HG03196 (cell line): Measurements from ENCODE around the gene DPF3.
"Not testable (repeated sequence)": the region's sequence is repeated elsewhere in the genome, so short reads cannot be mapped to it uniquely, and the experiment has no call there.

Source experiments
- ATAC-seq: cut with Tn5 transposase; IDR thresholded peaks from one replicate; pipeline ENCODE4 v1.9.1; 2021; ENCODE audit not compliant: unreplicated experiment

The DPF3 gene

DNA sequence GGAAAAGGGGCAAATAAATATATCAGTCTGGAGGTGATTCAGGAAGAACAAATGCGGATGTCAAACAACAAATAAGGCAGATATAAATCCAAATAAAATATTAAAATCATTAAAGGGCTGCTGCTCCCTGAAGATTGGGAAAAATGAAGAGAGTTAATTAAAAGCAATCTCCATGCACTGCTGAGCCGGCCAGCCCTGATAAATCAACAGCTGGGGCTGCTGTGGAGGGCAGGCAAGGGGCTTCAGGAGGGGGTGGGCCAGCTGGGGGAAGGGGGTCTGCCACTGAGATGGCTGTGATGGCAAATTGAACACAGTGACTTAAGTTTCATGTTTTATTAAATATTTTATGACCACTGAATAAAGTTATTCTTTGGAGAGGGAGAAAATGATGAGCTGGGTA is 12.4 kb downstream of the DPF3 start:
- ATAC-seq = no peak

- ATAC-seq = no peak
Measured at GRCh38 chr14:72880820-72881219, 13.1 kb downstream of the DPF3 start.

DNA sequence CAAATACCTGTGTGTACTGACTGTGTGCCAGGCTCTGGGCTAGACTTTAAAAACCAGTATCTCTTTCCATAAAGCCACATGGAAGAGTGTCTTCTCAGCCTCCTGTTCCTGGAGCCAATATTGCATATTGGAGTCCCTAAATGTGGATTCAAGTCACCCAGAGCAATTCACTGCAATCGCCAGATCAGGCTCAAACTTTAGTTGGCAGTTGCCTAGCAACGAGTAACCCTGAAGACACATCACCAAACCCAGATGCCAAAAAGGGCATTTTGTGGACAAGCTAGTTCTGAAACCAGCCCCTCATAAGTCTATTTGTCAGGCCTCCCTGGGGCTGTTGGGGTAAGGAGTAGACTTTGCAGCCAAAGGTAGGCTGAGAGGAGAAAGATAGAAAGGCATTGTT is 13.7 kb downstream of the DPF3 start:
- ATAC-seq = no peak

DNA sequence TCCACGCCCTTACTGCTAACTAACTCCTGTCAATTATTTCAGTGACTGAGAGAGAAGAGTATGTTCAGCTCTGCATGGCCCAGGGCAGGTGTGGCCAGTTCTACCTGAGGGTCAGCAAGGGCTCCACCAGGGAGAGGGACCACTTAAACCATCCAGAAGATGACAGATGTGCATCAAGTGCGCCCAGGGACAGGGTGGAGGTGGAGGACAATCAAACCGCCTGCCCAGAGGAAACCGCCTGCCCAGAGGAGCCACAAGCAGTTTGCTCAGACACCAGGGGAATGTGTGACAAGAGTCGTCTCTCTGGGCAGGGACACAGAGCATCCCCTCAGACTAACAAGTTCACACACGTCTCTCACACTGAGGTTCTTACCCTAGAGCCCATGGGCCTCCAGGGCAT is 14.5 kb downstream of the DPF3 start:
- no peak for ATAC-seq

DNA sequence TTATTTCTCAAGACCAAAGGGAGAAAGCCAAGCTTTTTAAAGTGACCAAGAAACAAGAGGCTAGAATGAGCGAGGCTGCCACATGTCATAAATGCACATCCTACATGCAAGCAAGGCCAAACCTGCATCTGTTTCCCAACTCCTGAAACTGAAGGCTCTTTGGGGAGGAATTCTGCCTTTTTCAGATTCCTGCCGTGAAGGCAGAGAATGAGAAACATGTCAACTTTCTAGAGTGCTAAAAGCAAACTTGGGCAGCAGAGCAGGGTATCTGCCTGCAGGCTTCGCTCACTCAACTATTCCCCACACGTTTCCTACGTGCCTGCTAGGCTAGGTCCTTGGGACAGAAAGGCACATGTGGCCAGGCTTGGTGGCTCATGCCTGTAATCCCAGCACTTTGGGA is 15.2 kb downstream of the DPF3 start:
- ATAC-seq = no peak

GRCh38 chr14:72876710-72877063 is 17.2 kb downstream of the DPF3 start:
- no peak for ATAC-seq

GRCh38 chr14:72876005-72876709 is 17.7 kb downstream of the DPF3 start:
- ATAC-seq = no peak

- ATAC-seq = not testable (repeated sequence)
Measured at GRCh38 chr14:72870878-72871277, 23.0 kb downstream of the DPF3 start.

GRCh38 chr14:72869407-72870329 is 24.2 kb downstream of the DPF3 start:
- no peak for ATAC-seq

DNA sequence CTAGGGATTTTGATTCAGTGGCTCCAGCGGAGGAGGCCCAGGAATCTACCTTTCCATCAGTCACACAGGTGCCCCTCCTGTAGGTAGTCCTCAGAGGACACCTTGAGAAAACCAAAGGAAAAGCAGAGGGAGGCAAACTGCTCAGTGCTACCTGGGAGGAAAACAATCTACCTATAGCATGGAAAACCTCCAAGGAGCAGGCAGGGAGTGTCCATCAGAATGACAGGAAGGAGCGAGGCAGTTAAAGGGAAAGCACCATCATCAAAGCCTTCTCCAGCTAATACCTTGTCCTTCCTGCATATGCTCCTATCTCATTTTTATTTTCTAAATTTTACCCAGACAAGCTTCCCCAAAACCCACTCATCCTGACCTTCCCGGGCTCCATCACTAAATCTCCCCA is 25.4 kb downstream of the DPF3 start:
- ATAC-seq = no peak

- no peak for ATAC-seq
Measured at GRCh38 chr14:72864712-72865365, 29.1 kb downstream of the DPF3 start.

DNA sequence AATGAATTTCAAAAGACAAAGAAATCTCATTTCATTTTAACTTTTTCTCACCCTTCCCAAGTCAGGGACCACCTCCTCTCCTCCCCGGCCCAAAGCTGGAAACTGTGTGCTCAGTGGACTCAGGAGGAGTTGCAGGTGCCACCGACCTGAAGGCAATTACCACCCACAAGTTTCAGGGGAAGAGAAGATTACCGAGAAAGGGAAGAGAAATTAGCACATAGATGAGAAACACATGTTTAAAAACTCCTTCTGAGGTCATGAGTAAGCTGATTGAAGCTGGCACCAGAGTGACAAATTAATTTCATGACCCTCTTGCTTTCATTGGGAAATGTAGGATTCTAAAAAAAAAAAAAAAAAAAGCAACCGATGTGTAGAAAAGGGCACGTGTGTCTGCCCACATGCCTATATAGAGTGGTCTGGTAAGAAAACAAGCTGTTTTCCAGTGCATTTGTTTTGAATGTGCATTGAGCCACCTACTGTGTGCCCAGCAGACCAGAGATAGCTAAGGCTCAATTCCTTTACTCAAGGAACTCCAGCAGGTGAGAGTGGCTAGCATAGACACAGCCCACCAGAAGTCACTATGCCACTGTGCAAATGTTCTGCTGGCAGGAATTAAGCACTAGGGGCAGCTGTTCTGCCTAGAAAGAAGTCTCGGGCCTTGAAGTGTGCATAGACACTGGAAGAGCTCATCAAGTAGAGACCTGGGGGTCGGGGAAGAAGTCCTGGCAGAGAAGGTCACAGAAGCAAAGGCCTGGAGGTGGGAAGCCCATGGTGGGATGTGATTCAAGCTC is 30.5 kb downstream of the DPF3 start:
- ATAC-seq = no peak

DNA sequence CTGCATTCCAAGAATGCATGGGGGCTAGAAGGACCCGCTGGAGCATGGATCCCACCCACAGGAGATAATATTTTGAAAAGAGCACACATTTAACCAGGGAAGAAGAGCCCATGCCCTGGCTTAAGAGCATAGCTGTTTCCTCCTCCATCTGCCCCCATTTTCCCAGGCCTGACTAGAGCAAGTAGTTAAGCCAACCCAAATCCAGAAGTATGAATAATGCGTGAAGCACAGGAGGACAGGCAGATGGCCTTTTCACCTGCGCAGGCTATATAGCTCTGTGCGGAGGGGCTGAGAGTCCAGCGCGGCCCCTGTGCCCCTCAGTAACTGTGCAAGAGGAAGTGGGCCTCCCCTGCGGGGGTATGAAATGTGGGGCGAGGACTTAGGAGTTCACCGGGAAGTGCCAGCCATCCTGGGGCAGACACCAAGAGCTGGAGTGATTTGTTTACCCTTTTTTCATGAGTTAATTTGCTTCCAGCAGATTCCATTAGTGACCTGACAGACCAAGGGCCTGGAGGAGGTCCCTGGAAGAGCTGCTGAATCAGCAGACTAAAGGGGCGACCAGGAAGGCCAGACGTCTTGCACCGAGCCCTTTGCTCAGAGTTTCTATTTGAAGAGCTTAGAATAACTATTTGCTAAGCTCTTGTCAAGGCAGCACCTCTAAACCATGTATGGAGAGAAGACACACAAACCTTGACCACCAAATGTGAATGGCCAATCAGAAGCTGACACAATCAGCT is 37.2 kb downstream of the DPF3 start:
- ATAC-seq = no peak

- no peak for ATAC-seq
Measured at GRCh38 chr14:72855913-72856312, 38.0 kb downstream of the DPF3 start.

DNA sequence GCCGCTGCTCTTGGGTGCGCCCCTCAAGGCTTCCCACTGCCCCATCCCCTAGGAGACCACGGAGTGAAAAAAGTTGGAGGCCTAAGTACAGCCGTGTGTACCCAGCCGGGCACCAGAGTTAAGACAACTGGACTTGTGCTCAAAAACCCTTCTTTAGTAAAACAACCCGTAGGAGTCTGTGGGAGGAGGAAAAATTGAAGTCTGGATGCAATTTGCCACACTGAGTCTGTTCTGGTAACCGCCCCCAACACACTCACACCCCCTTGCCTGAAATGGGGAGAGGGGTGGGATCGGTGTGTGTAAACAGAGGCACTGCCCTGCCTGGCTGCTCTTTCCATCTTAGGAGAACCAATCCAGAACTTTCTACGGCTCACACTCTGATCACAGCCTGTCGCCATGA is 41.7 kb downstream of the DPF3 start:
- ATAC-seq = no peak

GRCh38 chr14:72851635-72852034 is 42.3 kb downstream of the DPF3 start:
- ATAC-seq = no peak

- ATAC-seq = no peak
Measured at GRCh38 chr14:72850360-72850759, 43.5 kb downstream of the DPF3 start.

DNA sequence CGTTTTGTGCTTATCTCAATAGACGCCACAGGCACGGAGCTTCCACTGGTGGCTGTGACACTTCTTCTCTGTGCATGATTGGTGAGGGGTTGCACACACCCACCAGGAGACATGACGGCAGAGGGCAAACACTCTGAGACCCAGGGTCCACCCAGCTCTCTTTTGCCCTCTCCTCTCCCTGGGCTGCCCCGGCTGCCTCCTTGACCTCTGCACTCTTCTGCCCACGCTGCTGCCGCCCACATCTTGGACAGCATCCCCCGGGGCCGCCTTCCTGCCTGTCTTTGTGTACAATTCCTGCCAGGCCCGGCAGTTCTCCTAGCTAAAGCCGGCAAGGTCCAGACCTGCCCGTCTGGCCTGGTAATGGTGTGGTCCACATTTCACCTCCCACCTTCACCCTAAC is 44.7 kb downstream of the DPF3 start:
- no peak for ATAC-seq

DNA sequence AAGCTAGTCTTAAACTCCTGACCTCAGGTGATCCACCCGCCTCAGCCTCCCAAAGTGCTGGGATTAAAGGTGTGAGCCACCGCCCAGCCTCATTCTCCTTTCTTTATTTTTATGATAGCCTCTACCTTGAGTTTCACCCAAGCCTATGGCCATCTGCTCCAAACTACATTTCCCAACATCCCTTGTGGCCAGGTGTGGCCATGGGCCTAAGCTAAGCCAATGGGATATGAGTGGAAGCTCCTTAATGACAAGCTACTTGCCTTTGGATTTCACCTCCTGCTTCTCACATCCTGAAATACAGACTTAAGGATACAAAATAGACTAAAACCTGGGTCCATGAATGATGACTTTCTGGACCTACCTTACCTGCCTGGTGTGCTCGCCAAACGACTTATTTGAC is 46.2 kb downstream of the DPF3 start:
- no peak for ATAC-seq

DNA sequence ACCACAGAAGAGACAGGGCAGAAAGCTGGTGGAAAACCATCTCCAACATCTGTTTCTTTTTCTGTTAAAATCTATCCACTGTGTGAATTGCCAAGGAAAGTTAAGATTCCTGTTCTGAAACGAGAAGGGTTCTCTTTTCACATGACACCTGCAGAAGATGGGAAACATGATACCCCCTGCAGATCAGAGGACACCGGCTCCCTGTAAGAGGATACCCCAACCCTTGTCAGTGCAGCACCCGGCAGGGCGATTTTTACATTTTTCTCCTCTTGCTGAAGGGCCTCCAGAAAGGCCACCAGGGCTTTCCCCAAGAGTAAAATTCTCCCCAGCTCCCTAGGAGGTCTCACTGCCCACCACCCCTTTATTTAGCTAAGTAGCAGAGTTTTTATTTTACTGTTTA is 48.2 kb downstream of the DPF3 start:
- ATAC-seq = no peak
